Sigmoid colon (tissue), 4 donors: ENCODE data around the gene NRDE2.

Experiments used
- EP300 ChIP-seq, 4 donors: sonication (generic); formaldehyde crosslinking; IDR thresholded peaks; one replicate each; pipeline ENCODE4 v1.6.1; 2017; ENCODE audit warnings: antibody characterized with exemption in 4 of 4
- TF ChIP-seq, protein P1 (sequence below), 4 experiments: fragments of 450-650 bp in 3 of 4; fragments of 200-600 bp in 1 of 4; IDR thresholded peaks; one replicate each; pipeline ENCODE4 v1.5.1; 2016 to 2019; ENCODE audit warnings: antibody characterized with exemption in 4 of 4, mild to moderate bottlenecking in 3 of 4, moderate library complexity in 2 of 4

GRCh38 chr14:90336401-90336800 is 4.7 kb upstream of the NRDE2 start:
- TF ChIP-seq, protein P1, sequence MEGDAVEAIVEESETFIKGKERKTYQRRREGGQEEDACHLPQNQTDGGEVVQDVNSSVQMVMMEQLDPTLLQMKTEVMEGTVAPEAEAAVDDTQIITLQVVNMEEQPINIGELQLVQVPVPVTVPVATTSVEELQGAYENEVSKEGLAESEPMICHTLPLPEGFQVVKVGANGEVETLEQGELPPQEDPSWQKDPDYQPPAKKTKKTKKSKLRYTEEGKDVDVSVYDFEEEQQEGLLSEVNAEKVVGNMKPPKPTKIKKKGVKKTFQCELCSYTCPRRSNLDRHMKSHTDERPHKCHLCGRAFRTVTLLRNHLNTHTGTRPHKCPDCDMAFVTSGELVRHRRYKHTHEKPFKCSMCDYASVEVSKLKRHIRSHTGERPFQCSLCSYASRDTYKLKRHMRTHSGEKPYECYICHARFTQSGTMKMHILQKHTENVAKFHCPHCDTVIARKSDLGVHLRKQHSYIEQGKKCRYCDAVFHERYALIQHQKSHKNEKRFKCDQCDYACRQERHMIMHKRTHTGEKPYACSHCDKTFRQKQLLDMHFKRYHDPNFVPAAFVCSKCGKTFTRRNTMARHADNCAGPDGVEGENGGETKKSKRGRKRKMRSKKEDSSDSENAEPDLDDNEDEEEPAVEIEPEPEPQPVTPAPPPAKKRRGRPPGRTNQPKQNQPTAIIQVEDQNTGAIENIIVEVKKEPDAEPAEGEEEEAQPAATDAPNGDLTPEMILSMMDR (IDR thresholded peaks at IDR 0.05), result no peak
- no peak for TF ChIP-seq EP300 (IDR thresholded peaks at IDR 0.05)
